Aorta (tissue), 5 donors: Measurements from ENCODE around the gene IFT25. TPM values are rescaled to one million over a fixed set of nuclear protein-coding genes. Genes with fewer than 3 reads are reported as not detected.
"Not testable (repeated sequence)": the region's sequence is repeated elsewhere in the genome, so short reads cannot be mapped to it uniquely, and the experiment has no call there.

Experiments used
- ATAC-seq: fragments of 200-7000 bp; cut with Tn5 transposase; one replicate; pipeline ENCODE4 v1.9.1; 2022; ENCODE audit warnings: moderate library complexity; ENCODE audit not compliant: low FRiP score
- DNase-seq, 2 donors: peaks; one replicate each; pipeline ENCODE4 v3.0.0-alpha.2; 2020
- H3K27ac ChIP-seq, 2 donors: one replicate each; pipeline ENCODE4 v1.5.1; 2013; ENCODE audit warnings: low read length in 2 of 2, mild to moderate bottlenecking in 2 of 2, moderate library complexity in 2 of 2, control low read depth in 1 of 2, inconsistent platforms in 1 of 2, low read depth in 1 of 2
- H3K27me3 ChIP-seq, 2 donors: one replicate each; pipeline ENCODE4 v1.6.1; 2013; ENCODE audit warnings: control low read depth in 1 of 2, low read length in 1 of 2, mild to moderate bottlenecking in 1 of 2, moderate library complexity in 1 of 2; ENCODE audit not compliant: insufficient read depth in 2 of 2, control insufficient read depth in 1 of 2
- H3K36me3 ChIP-seq, 2 donors: one replicate each; pipeline ENCODE4 v1.6.1; 2013; ENCODE audit warnings: control low read depth in 1 of 2, low read length in 1 of 2, mild to moderate bottlenecking in 1 of 2; ENCODE audit not compliant: insufficient read depth in 2 of 2, control insufficient read depth in 1 of 2
- H3K4me1 ChIP-seq, 2 donors: one replicate each; pipeline ENCODE4 v1.6.1; 2013; ENCODE audit warnings: low read length in 2 of 2, control low read depth in 1 of 2, mild to moderate bottlenecking in 1 of 2, moderate library complexity in 1 of 2; ENCODE audit not compliant: insufficient read depth in 2 of 2, control insufficient read depth in 1 of 2
- H3K4me3 ChIP-seq, 2 donors: one replicate each; pipeline ENCODE4 v1.5.1; 2013; ENCODE audit warnings: low read length in 2 of 2, control low read depth in 1 of 2, mild to moderate bottlenecking in 1 of 2
- H3K9me3 ChIP-seq: one replicate; pipeline ENCODE4 v1.6.1; 2013; ENCODE audit warnings: mild to moderate bottlenecking, low read length; ENCODE audit not compliant: control insufficient read depth
- WGBS, 2 donors: extraction: QIAGEN DNeasy Blood & Tissue Kit; methylation state at CpG; one replicate each; pipeline ENCODE4 v1.1.7; 2013; 5-methylcytosine and 5-hydroxymethylcytosine counted together
- intact Hi-C, 2 donors: fragments of 100-400 bp; cut with DNase I; formaldehyde crosslinking; loops; one replicate each; pipeline versions ENCODE4 v1.14.2 to v1.15.0; 2022
- polyA plus RNA-seq, 2 donors: library from polyadenylated mRNA; stranded (reverse); fragments of 200-250 nt; gene quantifications; one replicate each; pipeline ENCODE4 v1.2.3, GENCODE V29; 2013
- total RNA-seq, 2 donors: library from RNA; stranded (reverse); fragmentation: NEBNext Ultra II Directional; extraction: Animal tissue kit (Norgen Biotek cat#: 25700); gene quantifications; one replicate each; pipeline ENCODE4 v1.2.1, GENCODE V29; 2021
- donor health status: healthy with polysubstance abuse.
- donor health status: Bipolar disorder and iron deficiency.
- donor health status: DM: no; HTN: no; CAD: no.
- donor health status: DM: no; HTN: no; CAD: no.
- donor health status: DM: yes; HTN: yes; CAD: no.

Gene IFT25
- total and polyA plus RNA-seq, 4 donors: 14.8 to 39.5 (median 27.1) TPM

DNA sequence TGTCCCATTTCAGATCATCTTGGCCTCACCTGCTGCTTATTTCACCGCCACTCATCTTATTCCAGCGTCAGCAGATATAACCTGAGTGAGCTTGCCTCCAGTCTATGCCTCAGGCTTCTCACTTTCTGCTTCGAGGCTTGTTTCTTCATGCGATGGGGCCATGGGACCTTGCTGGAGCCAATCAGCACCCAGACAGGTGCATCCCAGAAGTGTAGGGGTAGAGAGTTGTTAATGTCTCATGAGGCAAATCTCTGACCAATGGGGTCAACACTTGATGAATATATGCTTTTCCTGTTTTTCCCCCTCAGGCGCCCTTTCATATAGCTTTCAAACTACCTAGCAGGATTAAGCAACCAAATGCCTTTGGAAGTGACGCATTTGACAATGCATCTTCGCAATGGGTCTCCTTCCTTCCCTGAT lies 55.0 kb downstream of the IFT25 start:
- Histone ChIP-seq H3K27me3 (no peaks in the 10 kb centered on the region), H3K4me1 (no peaks in the 10 kb centered on the region), H3K9me3 (no peaks in the 10 kb centered on the region), H3K36me3 (peaks cover 0 to 8% of the 10 kb centered on the region in 2 donors), H3K27ac (peak overlapping the region in 1 of 2 donors; percentile 51), H3K4me3 (peak overlapping the region in 1 of 2 donors; percentile 99)
- ATAC-seq: no peak
- intact Hi-C loops: loop anchor here in 1 of 2 donors (5.0 kb wide), 1 partner anchor 57 kb away; the partner anchor contains the start of genes IFT25 and LRRC42
- 70 to 78% methylated on average over 7 of the region's 7 CpGs for WGBS, 2 donors
- DNase-seq: no peak

DNA sequence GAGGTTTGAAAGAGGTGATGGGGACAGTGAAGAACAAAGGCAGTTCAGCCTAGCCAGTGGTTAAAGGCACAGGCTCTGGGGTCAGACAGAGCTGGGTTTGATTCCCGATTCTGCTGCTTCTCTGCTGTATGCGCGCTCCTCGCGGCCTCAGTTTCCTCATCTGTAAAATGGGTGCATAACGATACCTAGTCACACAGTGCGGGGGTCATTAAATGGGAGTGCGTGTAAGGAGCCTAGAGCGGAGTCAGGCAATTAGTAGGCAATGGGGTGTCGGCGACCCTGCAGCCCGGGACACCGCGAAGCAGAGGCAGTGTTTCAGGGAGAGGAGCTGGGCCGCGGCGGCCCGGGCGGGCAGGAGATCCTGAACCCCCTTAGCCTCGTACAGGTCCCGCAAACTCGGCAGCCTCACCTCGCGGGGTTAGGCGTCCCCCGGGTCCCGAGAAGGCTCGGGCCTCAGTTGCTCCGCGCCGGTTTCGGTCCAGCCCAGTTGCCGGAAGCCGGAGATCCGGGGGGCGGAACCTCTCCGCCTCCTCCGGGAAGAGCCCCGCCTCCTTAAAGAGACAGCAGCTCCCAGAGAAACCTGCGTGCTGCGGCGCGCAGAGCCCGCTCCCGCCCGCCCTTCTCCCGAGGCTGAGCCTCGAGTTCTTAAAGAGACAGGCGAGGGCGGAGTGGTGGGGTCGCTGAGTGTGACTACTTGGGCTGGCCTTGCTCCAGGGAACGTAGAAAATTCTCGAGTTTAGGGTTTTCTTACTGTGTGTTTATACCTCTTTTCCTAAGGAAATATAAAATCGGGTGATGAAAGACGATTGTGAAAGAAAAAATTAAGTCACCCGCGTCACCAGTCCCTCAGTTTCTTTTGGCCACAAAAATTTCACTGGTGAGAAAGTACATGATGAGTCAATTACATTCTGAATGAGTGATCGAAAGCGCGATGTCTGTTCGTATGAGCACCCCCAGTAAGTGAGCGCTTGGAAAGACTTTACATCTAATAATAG lies 55.9 kb downstream of the IFT25 start, which contains the start of gene YIPF1:
Gene YIPF1 (minus strand): TSS at position 494 of the 995 bp plus-strand sequence. CDS start 860 bp downstream, outside the sequence.
- intact Hi-C loops: loop anchor here (2.0 to 10.0 kb wide), 3 partner anchors 58 to 165 kb away; partner anchors contain the start of genes IFT25 (in 1 of the 2), LRRC42 (in 1 of the 2), TCEANC2 (in 1 of the 2) and TMEM59 (in 1 of the 2)

DNA sequence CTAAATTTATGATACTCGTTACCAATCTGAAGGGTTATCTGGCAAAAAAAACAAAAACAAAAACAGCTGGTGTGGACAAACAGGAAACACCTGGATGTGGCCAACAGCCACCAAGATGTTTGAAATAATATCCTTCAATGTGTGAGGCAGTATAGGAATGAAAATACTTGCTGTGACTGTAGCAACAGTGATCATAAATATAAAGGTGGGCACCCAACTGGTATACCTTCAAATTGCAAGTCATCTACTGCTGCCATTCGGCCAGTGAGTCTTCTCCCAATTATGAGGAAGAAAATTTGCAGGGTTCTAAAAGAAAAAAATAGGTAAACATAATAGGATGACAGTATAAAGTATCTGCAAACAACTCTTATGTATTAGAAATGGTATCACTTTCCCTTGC lies 56.8 kb downstream of the IFT25 start:
- ATAC-seq: no peak
- H3K36me3 ChIP-seq: peaks cover 0 to 8% of the 10 kb centered on the region in 2 donors
- intact Hi-C loops: loop anchor here in 1 of 2 donors (2.0 to 10.0 kb wide), 2 partner anchors 60 to 166 kb away; partner anchors contain the start of genes TCEANC2 and TMEM59
- H3K27me3 ChIP-seq: no peaks in the 10 kb centered on the region
- no peak overlapping the region for H3K27ac ChIP-seq
- no peak overlapping the region for H3K4me3 ChIP-seq
- 62 to 65% methylated on average over 2 of the region's 2 CpGs for WGBS, 2 donors
- DNase-seq: no peak
- no peaks in the 10 kb centered on the region for H3K4me1 ChIP-seq
- no peaks in the 10 kb centered on the region for H3K9me3 ChIP-seq

More for the DNA sequence above, 55.9 kb downstream of the IFT25 start, which contains the start of gene YIPF1:
- ATAC-seq (peak; percentile 98), DNase-seq (peak; percentile 95 to 97)
- WGBS, 2 donors: 1 to 2% methylated on average over 57 to 62 of the region's 62 CpGs
- Histone ChIP-seq H3K27ac (peak within 1 kb of the TSS; percentile 11 to 51), H3K27me3 (no peaks in the 10 kb centered on the region), H3K4me1 (no peaks in the 10 kb centered on the region), H3K4me3 (peak within 1 kb of the TSS; percentile 83 to 99), H3K36me3 (peaks cover 0 to 8% of the 10 kb centered on the region in 2 donors), H3K9me3 (no peaks in the 10 kb centered on the region)

DNA sequence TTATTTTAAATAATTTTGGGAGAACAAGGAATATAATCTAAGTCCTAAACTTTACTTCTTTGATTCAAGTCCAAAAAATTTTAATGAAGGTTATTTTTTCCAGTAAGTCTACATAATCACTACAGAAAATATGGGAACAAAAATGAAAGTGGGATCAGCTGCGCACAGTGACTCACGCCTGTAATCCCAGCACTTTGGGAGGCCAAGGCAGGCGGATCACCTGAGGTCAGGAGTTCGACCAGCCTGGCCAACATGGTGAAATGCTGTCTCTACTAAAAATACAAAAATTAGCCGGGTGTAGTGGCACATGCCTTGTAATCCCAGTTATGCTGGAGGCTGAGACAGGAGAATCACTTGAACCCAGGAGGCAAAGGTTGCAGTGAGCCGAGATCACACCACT lies 61.9 kb downstream of the IFT25 start:
- intact Hi-C loops: loop anchor here in 1 of 2 donors (10.0 kb wide), 1 partner anchor 171 kb away; the partner anchor contains the start of genes TCEANC2 and TMEM59
- H3K9me3 ChIP-seq, H3K4me3 ChIP-seq, ATAC-seq, H3K27ac ChIP-seq, H3K27me3 ChIP-seq, H3K4me1 ChIP-seq, DNase-seq: not testable (repeated sequence)
- WGBS, 2 donors: 95 to 96% methylated on average over 6 of the region's 6 CpGs
- H3K36me3 ChIP-seq: peaks cover 0 to 11% of the 10 kb centered on the region in 2 donors

DNA sequence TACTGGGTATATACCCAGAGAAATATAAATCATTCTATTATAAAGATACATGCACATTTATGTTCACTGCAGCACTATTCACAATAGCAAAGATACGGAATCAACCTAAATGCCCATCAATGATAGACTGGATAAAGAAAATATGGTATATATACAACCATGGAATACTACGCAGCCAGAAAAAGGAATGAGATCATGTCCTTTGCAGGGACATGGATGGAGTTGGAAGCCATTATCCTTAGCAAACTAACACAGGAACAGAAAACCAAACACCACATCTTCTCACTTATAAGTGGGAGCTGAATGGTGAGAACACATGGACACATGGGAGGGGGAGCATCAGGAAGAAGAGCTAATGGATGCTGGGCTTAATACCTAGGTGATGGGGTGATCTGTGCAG lies 63.6 kb downstream of the IFT25 start:
- not testable (repeated sequence) for H3K4me3 ChIP-seq, H3K4me1 ChIP-seq, DNase-seq, H3K9me3 ChIP-seq, H3K27ac ChIP-seq, H3K36me3 ChIP-seq, H3K27me3 ChIP-seq, ATAC-seq
- 98% methylated on average over 2 of the region's 2 CpGs for WGBS, 2 donors
- intact Hi-C loops: loop anchor here in 1 of 2 donors (2.0 to 10.0 kb wide), 2 partner anchors 67 to 173 kb away; partner anchors contain the start of genes TCEANC2 and TMEM59

DNA sequence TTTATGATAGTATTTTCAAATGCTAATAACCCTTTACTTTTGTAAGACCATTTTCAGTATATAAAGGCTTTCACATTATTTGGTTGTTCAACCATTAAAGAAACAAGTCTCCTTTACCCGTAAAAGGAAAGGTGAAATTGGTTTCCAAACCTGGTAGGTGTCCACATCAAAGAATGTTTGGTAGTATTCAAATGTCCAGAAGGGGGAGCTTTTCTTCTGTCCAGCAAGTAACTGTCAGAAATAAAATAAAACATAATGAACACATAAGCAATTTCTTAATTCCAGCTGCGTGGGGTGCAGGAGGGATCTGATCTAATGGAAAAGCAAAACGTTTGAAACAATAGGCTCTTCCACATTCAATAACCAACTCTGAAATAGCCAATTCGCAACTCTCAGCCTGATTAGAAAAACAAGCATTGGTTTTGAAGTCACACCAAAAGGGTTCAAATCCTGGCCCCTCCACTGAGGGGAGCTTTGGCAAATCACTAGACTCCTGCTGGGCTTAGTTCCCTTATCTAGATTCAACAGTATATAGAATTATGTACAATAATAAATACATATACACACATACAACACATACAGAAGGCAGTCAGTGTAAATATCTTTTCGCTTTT lies 66.9 kb downstream of the IFT25 start:
- no peak overlapping the region for H3K4me3 ChIP-seq
- no peaks in the 10 kb centered on the region for H3K9me3 ChIP-seq
- H3K4me1 ChIP-seq: no peaks in the 10 kb centered on the region
- WGBS, 2 donors: 37 to 40% methylated on average over 5 of the region's 5 CpGs
- no peaks in the 10 kb centered on the region for H3K27me3 ChIP-seq
- no peak for ATAC-seq
- peaks cover 4 to 5% of the 10 kb centered on the region in 2 donors for H3K36me3 ChIP-seq
- no peak for DNase-seq
- intact Hi-C loops: loop anchor here in 1 of 2 donors (10.0 kb wide), 1 partner anchor 186 kb away; no protein-coding TSS in a partner anchor
- H3K27ac ChIP-seq: no peak overlapping the region

DNA sequence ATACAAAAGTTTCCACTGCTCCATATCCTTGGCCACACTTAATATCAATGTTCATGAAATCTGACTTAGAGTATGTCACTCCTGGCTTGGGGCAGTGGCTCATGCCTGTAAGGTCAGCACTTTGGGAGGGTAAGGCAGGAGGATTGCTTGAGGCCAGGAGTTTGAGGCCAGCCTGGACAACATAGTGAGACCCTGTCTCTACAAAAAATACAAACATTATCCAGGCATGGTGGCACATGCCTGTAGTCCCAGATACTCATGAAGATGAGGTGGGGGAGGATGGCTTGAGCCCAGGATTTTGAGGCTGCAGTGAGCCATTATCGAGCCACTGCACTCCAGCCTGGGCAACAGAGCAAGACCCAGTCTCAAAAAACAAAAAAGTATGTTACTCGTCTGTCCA lies 70.3 kb downstream of the IFT25 start:
- not testable (repeated sequence) for DNase-seq, H3K27ac ChIP-seq, H3K4me1 ChIP-seq, H3K36me3 ChIP-seq, H3K4me3 ChIP-seq, H3K9me3 ChIP-seq, H3K27me3 ChIP-seq, ATAC-seq
- intact Hi-C loops: loop anchor here in 1 of 2 donors (10.0 kb wide), 1 partner anchor 190 kb away; no protein-coding TSS in a partner anchor
- 93 to 94% methylated on average over 2 of the region's 2 CpGs for WGBS, 2 donors
